K562 (cell line): ENCODE data around the gene EGFR. TPM values are rescaled to one million over a fixed set of nuclear protein-coding genes. Genes with fewer than 3 reads are reported as not detected.

ENCODE experiments used
- ATAC-seq: fragments of 200-7000 bp; cut with Tn5 transposase; 3 replicates; pipeline ENCODE4 v1.9.1; 2020; ENCODE audit warnings: moderate library complexity
- BruUV-seq: library from RNA; stranded (reverse); fragments of 400-500 nt; replicated peaks from 2 replicates; lab custom pipeline; 2021; lab: Mats Ljungman, UMichigan
- CTCF ChIA-PET: fragments of 300-600 bp; formaldehyde crosslinking; extraction: SDS; loops from one replicate; lab custom pipeline; 2021; ENCODE audit warnings: low intra/inter-chr PET ratio; lab: Yijun Ruan, JAX
- POLR2A ChIA-PET: fragments of 300-600, 350-650 bp; sonication (Branson Sonifier 250); formaldehyde crosslinking; extraction: SDS; loops from one replicate; lab custom pipeline; 2021; ENCODE audit warnings: antibody characterized with exemption, inconsistent platforms; lab: Yijun Ruan, JAX
- DNase-seq, 4 experiments: peaks; one replicate each; pipeline versions ENCODE4 v3.0.0 to v3.0.0-alpha.2; 2011 to 2018; ENCODE audit warnings: low spot score in 3 of 4, mixed read lengths in 3 of 4; ENCODE audit errors: extremely low read depth in 1 of 4
- FAIRE-seq: peaks from 2 replicates; lab custom pipeline; 2011; peaks lifted over from hg19 to GRCh38; lab: Jason Lieb, UNC
- H2AFZ ChIP-seq: 2 replicates; pipeline ENCODE4 v1.6.0; 2011; ENCODE audit warnings: low read depth, low read length, control low read depth, inconsistent platforms
- H3K27ac ChIP-seq: fragments of 200-600 bp; 3 replicates; pipeline ENCODE4 v1.8.0; 2011; ENCODE audit warnings: low read depth, mild to moderate bottlenecking, control low read depth, inconsistent platforms, low read length, moderate library complexity, mixed read lengths; ENCODE audit errors: extremely low read depth
- H3K27me3 ChIP-seq, 2 experiments: fragments of 300-600 bp in 1 of 2; 2 replicates in 1 of 2; 3 replicates in 1 of 2; pipeline versions ENCODE4 v1.6.0 to v1.8.0; 2011; ENCODE audit warnings: inconsistent platforms in 2 of 2, low read length in 2 of 2, mild to moderate bottlenecking in 1 of 2, mixed read lengths in 1 of 2, moderate library complexity in 1 of 2; ENCODE audit not compliant: control insufficient read depth in 2 of 2, insufficient read depth in 2 of 2
- H3K36me3 ChIP-seq: fragments of 300-600 bp; 3 replicates; pipeline ENCODE4 v1.8.0; 2011; ENCODE audit warnings: mild to moderate bottlenecking, low read length, inconsistent platforms; ENCODE audit not compliant: control insufficient read depth, insufficient read depth
- H3K4me1 ChIP-seq, 2 experiments: fragments of 200-600 bp in 1 of 2; replicated peaks in 1 of 2; 2 replicates in 1 of 2; 3 replicates in 1 of 2; pipeline versions ENCODE4 v1.5.1 to v1.8.0; 2011; ENCODE audit warnings: inconsistent platforms in 2 of 2, low read length in 2 of 2, mild to moderate bottlenecking in 1 of 2, mixed read lengths in 1 of 2, moderate library complexity in 1 of 2; ENCODE audit not compliant: control insufficient read depth in 2 of 2, insufficient read depth in 2 of 2
- H3K4me2 ChIP-seq: 2 replicates; pipeline ENCODE4 v1.6.1; 2011; ENCODE audit warnings: low read length, control low read depth, inconsistent platforms, mixed read lengths; ENCODE audit not compliant: insufficient read depth
- H3K4me3 ChIP-seq: fragments of 200-600 bp; sonication (generic), shearing (Covaris generic); 2 replicates; pipeline ENCODE4 v1.5.1; 2016; ENCODE audit warnings: control low read depth, inconsistent platforms
- H3K79me2 ChIP-seq: fragments of 200-600 bp; 3 replicates; pipeline ENCODE4 v1.8.0; 2011; ENCODE audit warnings: low read length, inconsistent platforms; ENCODE audit not compliant: control insufficient read depth, insufficient read depth
- H3K9ac ChIP-seq, 2 experiments: 2 replicates each; pipeline versions ENCODE4 v1.6.0 to v1.6.1; 2011; ENCODE audit warnings: low read depth in 2 of 2, low read length in 2 of 2, control low read depth in 1 of 2, inconsistent platforms in 1 of 2, mild to moderate bottlenecking in 1 of 2, mixed read lengths in 1 of 2; ENCODE audit not compliant: insufficient read depth in 1 of 2
- H3K9me1 ChIP-seq: one replicate; pipeline ENCODE4 v1.6.0; 2011; ENCODE audit warnings: inconsistent platforms, mild to moderate bottlenecking, low read length, moderate library complexity; ENCODE audit not compliant: control insufficient read depth, insufficient read depth
- H3K9me3 ChIP-seq: replicated peaks from 2 replicates; pipeline ENCODE4 v1.5.1; 2011; ENCODE audit warnings: low read depth, low read length, inconsistent platforms; ENCODE audit not compliant: control insufficient read depth, insufficient read depth
- H4K20me1 ChIP-seq: replicated peaks from 2 replicates; pipeline ENCODE4 v1.6.1; 2011; ENCODE audit warnings: low read length, inconsistent platforms, mixed read lengths; ENCODE audit not compliant: control insufficient read depth, insufficient read depth
- ARID4B ChIP-seq: sonication (generic); formaldehyde crosslinking; IDR thresholded peaks from 2 replicates; pipeline ENCODE4 v1.8.0; 2022; ENCODE audit warnings: mild to moderate bottlenecking, missing genetic modification reagents
- CEBPB ChIP-seq: fragments of 450-650 bp; IDR thresholded peaks from 2 replicates; pipeline ENCODE4 v1.6.1; 2016; ENCODE audit warnings: missing genetic modification characterization, missing compliant biosample characterization
- GMEB1 ChIP-seq: fragments of 250-450 bp; sonication (Bioruptor Pico); IDR thresholded peaks from 2 replicates; pipeline ENCODE4 v1.4.0; 2020; ENCODE audit warnings: mild to moderate bottlenecking
- HIVEP1 ChIP-seq: fragments of 250-450 bp; sonication (Bioruptor Pico); IDR thresholded peaks from 2 replicates; pipeline ENCODE4 v1.4.0; 2020; ENCODE audit warnings: mild to moderate bottlenecking
- THAP12 ChIP-seq: fragments of 250-450 bp; sonication (Bioruptor Pico); IDR thresholded peaks from 2 replicates; pipeline ENCODE4 v1.9.0; 2021; ENCODE audit warnings: mild to moderate bottlenecking, inconsistent platforms
- TRIM25 ChIP-seq: fragments of 450-650 bp; IDR thresholded peaks from 2 replicates; pipeline ENCODE4 v1.7.0; 2016; ENCODE audit warnings: borderline replicate concordance
- ZNF282 ChIP-seq: sonication (generic); formaldehyde crosslinking; IDR thresholded peaks from 2 replicates; pipeline ENCODE4 v1.8.1; 2023; ENCODE audit warnings: missing genetic modification reagents
- WGBS: fragments of 100-300 bp; shearing (Covaris generic); methylation state at CpG from one replicate; pipeline ENCODE4 v1.1.6; 2016; ENCODE audit warnings: low coverage, mixed read lengths; ENCODE audit not compliant: insufficient coverage; ENCODE audit errors: missing lambda C conversion rate; 5-methylcytosine and 5-hydroxymethylcytosine counted together
- in situ Hi-C: fragments of 300-500 bp; cut with MboI; formaldehyde crosslinking; loops from 4 replicates; pipeline ENCODE4 v1.15.0; 2018; ENCODE audit warnings: inconsistent platforms, mixed read lengths
- intact Hi-C: fragments of 100-400 bp; cut with micrococcal nuclease; formaldehyde crosslinking; loops from 2 replicates; pipeline ENCODE4 v1.14.2; 2022
- polyA plus RNA-seq, 8 experiments: library from polyadenylated mRNA; depleted of rRNA in 4 of 8; stranded (reverse) in 5 of 8; unstranded in 3 of 8; fragments of >200 nt; fragmentation: Nextera tagmentation in 2 of 8; fragmentation: Illumina TruSeq in 1 of 8; extraction: Ambion mirVana in 2 of 8; extraction: Trizol in 1 of 8; gene quantifications; 2 replicates each; pipeline versions ENCODE4 v1.2.1 to v1.2.3, GENCODE V29; 2011 to 2014; ENCODE audit warnings: inconsistent platforms in 1 of 8, missing spikeins in 1 of 8
- total RNA-seq, 7 experiments: library from RNA; depleted of rRNA in 6 of 7; stranded (reverse); fragments of >200 nt in 6 of 7; fragmentation: Illumina TruSeq in 2 of 7; extraction: Trizol in 2 of 7; gene quantifications; 2 replicates each; pipeline versions ENCODE4 v1.2.1 to v1.2.3, GENCODE V29; 2011 to 2021; ENCODE audit warnings: low replicate concordance in 1 of 7

EGFR gene
- total and polyA plus RNA-seq, 9 of the 15 experiments (the other 6 are each of a cell fraction or from before 2014, with no cell fraction given) = 0.13 TPM; not detected in 8

- no peak for TF ChIP-seq ARID4B (CRISPR knock-in tag)
- TF ChIP-seq, all 486 proteins: peak for 0
These were observed 154.2 kb downstream of the EGFR start (continued) for GRCh38 chr7:55172881-55173609.

- intact Hi-C loops = loop anchor here (10.0 kb wide), 1 partner anchor 81 kb away; no protein-coding TSS in a partner anchor
- no peak for ATAC-seq
- H3K9me3 ChIP-seq = no peaks in the 10 kb centered on the region
- no peaks in the 10 kb centered on the region for H3K79me2 ChIP-seq
- H2AFZ ChIP-seq = no peak overlapping the region
- no peak overlapping the region for H3K9ac ChIP-seq
- no peak for FAIRE-seq
- H3K27me3 ChIP-seq = peaks cover 9 to 39% of the 10 kb centered on the region in 2 experiments
- H3K4me3 ChIP-seq = no peak overlapping the region
- POLR2A ChIA-PET = no interaction called here
- no peak for DNase-seq
- no peak overlapping the region for H3K4me2 ChIP-seq
- 2% methylated on average over 7 of the region's 7 CpGs for WGBS
- no peak overlapping the region for H3K27ac ChIP-seq
- no peaks in the 10 kb centered on the region for H4K20me1 ChIP-seq
- no TSS peak for BruUV-seq
- CTCF ChIA-PET = no interaction called here
- in situ Hi-C loops = no loop called here
- no peaks in the 10 kb centered on the region for H3K9me1 ChIP-seq
- no peaks in the 10 kb centered on the region for H3K4me1 ChIP-seq
- H3K36me3 ChIP-seq = no peaks in the 10 kb centered on the region
- TF ChIP-seq ZNF282 = no peak
- TF ChIP-seq GMEB1 (CRISPR knock-in tag) = no peak
- no peak for TF ChIP-seq TRIM25
- no peak for TF ChIP-seq CEBPB
- no peak for TF ChIP-seq HIVEP1 (CRISPR knock-in tag)
- TF ChIP-seq THAP12 (CRISPR knock-in tag) = no peak
These were observed 154.9 kb downstream of the EGFR start for GRCh38 chr7:55173671-55174070.
